ENCODE results near the gene HERPUD1.

HERPUD1 gene

GRCh38 chr16:56910112-56910511 lies 21.8 kb upstream of the HERPUD1 start:
- TF ChIP-seq CEBPB (IDR thresholded peaks at IDR 0.05) (no peak), REST (IDR thresholded peaks at IDR 0.05; ENCODE audit: low read depth) (no peak), EP300 (IDR thresholded peaks at IDR 0.05; ENCODE audit: borderline replicate concordance) (no peak), MAX (IDR thresholded peaks at IDR 0.05) (no peak), FOXM1 (IDR thresholded peaks at IDR 0.05; ENCODE audit: borderline replicate concordance, low read depth) (no peak), EGR1 (IDR thresholded peaks at IDR 0.05) (no peak), CREB1 (IDR thresholded peaks at IDR 0.05; ENCODE audit: low read depth) (no peak), RAD21 (IDR thresholded peaks at IDR 0.05; ENCODE audit: low read depth) (no peak), TAF1 (IDR thresholded peaks at IDR 0.05; ENCODE audit: low read depth) (no peak), TCF12 (IDR thresholded peaks at IDR 0.05; ENCODE audit: low read depth) (no peak), NFIC (IDR thresholded peaks at IDR 0.05) (no peak), ZBTB7A (IDR thresholded peaks at IDR 0.05; ENCODE audit: low read depth) (no peak), TEAD4 (IDR thresholded peaks at IDR 0.05) (no peak)

GRCh38 chr16:56910654-56911539 lies 21.0 kb upstream of the HERPUD1 start:
- TF ChIP-seq REST (IDR thresholded peaks at IDR 0.05; ENCODE audit: low read depth) (no peak), RAD21 (IDR thresholded peaks at IDR 0.05; ENCODE audit: low read depth) (no peak), TEAD4 (IDR thresholded peaks at IDR 0.05) (no peak), YY1 (IDR thresholded peaks at IDR 0.05; ENCODE audit: low read depth) (no peak), MAX (IDR thresholded peaks at IDR 0.05) (no peak), CEBPB (IDR thresholded peaks at IDR 0.05) (no peak), ZBTB7A (IDR thresholded peaks at IDR 0.05; ENCODE audit: low read depth) (no peak), USF1 (IDR thresholded peaks at IDR 0.05) (no peak)

- TF ChIP-seq REST (IDR thresholded peaks at IDR 0.05; ENCODE audit: low read depth) (no peak), NFIC (IDR thresholded peaks at IDR 0.05) (no peak), TAF1 (IDR thresholded peaks at IDR 0.05; ENCODE audit: low read depth) (no peak), ZBTB7A (IDR thresholded peaks at IDR 0.05; ENCODE audit: low read depth) (no peak), FOXM1 (IDR thresholded peaks at IDR 0.05; ENCODE audit: borderline replicate concordance, low read depth) (no peak), YY1 (IDR thresholded peaks at IDR 0.05; ENCODE audit: low read depth) (no peak), TCF12 (IDR thresholded peaks at IDR 0.05; ENCODE audit: low read depth) (no peak), CEBPB (IDR thresholded peaks at IDR 0.05) (no peak), EP300 (IDR thresholded peaks at IDR 0.05; ENCODE audit: borderline replicate concordance) (no peak)
These were observed 20.0 kb upstream of the HERPUD1 start for GRCh38 chr16:56911771-56912571.
